Ovary (tissue), 9 donors: ENCODE results near the gene ABCG1. TPM values are rescaled to one million over a fixed set of nuclear protein-coding genes. Genes with fewer than 3 reads are reported as not detected.
A peak's percentile ranks its signal among the peaks of the same experiment; 100 is the strongest.

Experiments used
- DNase-seq, 5 donors: peaks; one replicate each; pipeline ENCODE4 v3.0.0-alpha.2; 2019 to 2020
- H3K27ac ChIP-seq, 2 donors: fragments of 200-600 bp; one replicate each; pipeline versions ENCODE4 v1.5.1 to v1.8.0; 2019 to 2022
- H3K27me3 ChIP-seq: fragments of 200-600 bp; one replicate; pipeline ENCODE4 v1.8.0; 2022
- H3K36me3 ChIP-seq: fragments of 200-600 bp; sonication (generic); one replicate; pipeline ENCODE4 v1.5.1; 2019
- H3K4me1 ChIP-seq: one replicate; pipeline ENCODE4 v1.8.1; 2013; ENCODE audit warnings: mild to moderate bottlenecking, moderate library complexity; ENCODE audit not compliant: insufficient read depth
- H3K4me3 ChIP-seq: fragments of 200-600 bp; sonication (generic); one replicate; pipeline ENCODE4 v1.5.1; 2017
- H3K9me3 ChIP-seq, 2 donors: fragments of 200-600 bp in 1 of 2; sonication (generic) in 1 of 2; one replicate each; pipeline versions ENCODE4 v1.5.1 to v1.8.1; 2013 to 2019; ENCODE audit warnings: mild to moderate bottlenecking in 1 of 2, moderate library complexity in 1 of 2
- EP300 ChIP-seq: sonication (generic); formaldehyde crosslinking; IDR thresholded peaks from one replicate; pipeline ENCODE4 v1.6.1; 2017; ENCODE audit warnings: antibody characterized with exemption
- POLR2A ChIP-seq: fragments of 450-650 bp; IDR thresholded peaks from one replicate; pipeline ENCODE4 v1.6.1; 2017; ENCODE audit warnings: antibody characterized with exemption, mild to moderate bottlenecking, moderate library complexity
- WGBS, 3 donors: extraction: QIAGEN DNeasy Blood & Tissue Kit in 1 of 3; methylation state at CpG; one replicate each; pipeline versions ENCODE4 v1.1.5 to v1.1.7; 2013 to 2017; 5-methylcytosine and 5-hydroxymethylcytosine counted together
- intact Hi-C, 4 donors: fragments of 100-400 bp; cut with DNase I; formaldehyde crosslinking; loops; one replicate each; pipeline versions ENCODE4 v1.11.0 to v1.15.1; 2022 to 2023
- polyA plus RNA-seq, 2 donors: library from polyadenylated mRNA; stranded (reverse); fragments of 200-250 nt in 1 of 2; fragments of 350-450 nt in 1 of 2; fragmentation: Illumina TruSeq in 1 of 2; extraction: RNeasy Lipid Tissue Mini Kit (QIAGEN cat#74804) in 1 of 2; gene quantifications; one replicate each; pipeline ENCODE4 v1.2.3, GENCODE V29; 2013 to 2014
- total RNA-seq, 7 donors: library from RNA; depleted of rRNA in 2 of 7; stranded (reverse); fragments of >200 nt in 2 of 7; fragmentation: NEBNext Ultra II Directional in 3 of 7; extraction: Animal tissue kit (Norgen Biotek cat#: 25700) in 3 of 7; gene quantifications; one replicate each; pipeline versions ENCODE4 v1.1.0 to v1.2.4, GENCODE V29; 2016 to 2023
- TF ChIP-seq, protein P1 (sequence below), 3 donors: fragments of 450-650 bp in 2 of 3; fragments of 200-600 bp in 1 of 3; IDR thresholded peaks; one replicate each; pipeline versions ENCODE4 v1.5.1 to v1.8.0; 2016 to 2022; ENCODE audit warnings: antibody characterized with exemption in 3 of 3, mild to moderate bottlenecking in 1 of 3
- donor health status: DM: no; HTN: no; CAD: no; lungs with moderate emphysema.
- donor health status: DM: no; HTN: no; CAD: no.
- donor health status: Bipolar disorder and iron deficiency.
- donor health status: DM: yes; HTN: yes; CAD: no.
- donor health status: DM: no; HTN: no; CAD: no.
- donor health status: DM: yes; HTN: yes; CAD: no.

Gene ABCG1
- total and polyA plus RNA-seq, 9 donors: 4.3 to 14.9 (median 5.8) TPM

DNA sequence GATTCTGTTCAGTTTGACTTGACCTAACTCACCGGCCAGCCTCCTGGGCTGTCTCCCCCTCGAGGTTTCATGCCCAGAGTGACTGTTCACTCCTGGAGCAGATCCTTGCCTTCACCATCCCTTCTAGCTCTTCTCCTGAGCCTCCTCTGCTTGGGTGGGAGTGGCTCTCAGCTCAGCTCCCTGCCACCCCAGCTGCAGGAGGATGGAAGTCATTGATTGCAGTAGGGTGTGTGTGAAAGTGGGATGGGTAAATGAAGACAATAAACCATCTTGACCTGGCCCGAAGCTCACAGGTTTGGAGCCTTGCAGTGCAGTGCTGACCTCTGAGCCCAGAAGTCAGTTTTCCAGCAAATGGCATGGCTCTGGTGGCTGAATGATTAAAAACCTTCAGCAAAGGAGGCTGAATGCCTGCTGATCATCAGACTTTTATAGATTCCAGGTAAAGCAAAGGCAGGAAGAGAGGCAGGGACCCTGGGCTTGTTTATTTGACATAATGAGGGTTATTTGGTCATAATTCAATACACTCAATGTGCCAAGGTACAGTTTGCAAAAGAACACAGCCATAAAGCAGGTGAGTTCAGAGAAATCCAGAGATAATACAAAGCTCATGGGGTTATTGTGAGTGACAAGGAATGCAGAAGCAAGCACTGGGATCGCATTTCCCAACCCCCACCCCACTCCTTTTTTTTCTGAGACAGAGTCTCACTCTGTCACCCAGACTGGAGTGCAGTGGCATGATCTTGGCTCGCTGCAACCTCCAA is 113.8 kb downstream of the ABCG1 start:
- DNase-seq: no peak
- Histone ChIP-seq H3K36me3 (no peaks in the 10 kb centered on the region), H3K4me3 (no peak overlapping the region), H3K9me3 (peaks cover 0 to 5% of the 10 kb centered on the region in 2 donors), H3K27ac (no peak overlapping the region), H3K4me1 (no peaks in the 10 kb centered on the region), H3K27me3 (no peaks in the 10 kb centered on the region)
- intact Hi-C loops: no loop called here
- TF ChIP-seq, protein P1, sequence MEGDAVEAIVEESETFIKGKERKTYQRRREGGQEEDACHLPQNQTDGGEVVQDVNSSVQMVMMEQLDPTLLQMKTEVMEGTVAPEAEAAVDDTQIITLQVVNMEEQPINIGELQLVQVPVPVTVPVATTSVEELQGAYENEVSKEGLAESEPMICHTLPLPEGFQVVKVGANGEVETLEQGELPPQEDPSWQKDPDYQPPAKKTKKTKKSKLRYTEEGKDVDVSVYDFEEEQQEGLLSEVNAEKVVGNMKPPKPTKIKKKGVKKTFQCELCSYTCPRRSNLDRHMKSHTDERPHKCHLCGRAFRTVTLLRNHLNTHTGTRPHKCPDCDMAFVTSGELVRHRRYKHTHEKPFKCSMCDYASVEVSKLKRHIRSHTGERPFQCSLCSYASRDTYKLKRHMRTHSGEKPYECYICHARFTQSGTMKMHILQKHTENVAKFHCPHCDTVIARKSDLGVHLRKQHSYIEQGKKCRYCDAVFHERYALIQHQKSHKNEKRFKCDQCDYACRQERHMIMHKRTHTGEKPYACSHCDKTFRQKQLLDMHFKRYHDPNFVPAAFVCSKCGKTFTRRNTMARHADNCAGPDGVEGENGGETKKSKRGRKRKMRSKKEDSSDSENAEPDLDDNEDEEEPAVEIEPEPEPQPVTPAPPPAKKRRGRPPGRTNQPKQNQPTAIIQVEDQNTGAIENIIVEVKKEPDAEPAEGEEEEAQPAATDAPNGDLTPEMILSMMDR (IDR thresholded peaks at IDR 0.05): no peak
- no peak for TF ChIP-seq EP300
- TF ChIP-seq POLR2A: no peak
- WGBS, 3 donors: 48 to 73% (median 68%) methylated on average over 5 of the region's 5 CpGs

DNA sequence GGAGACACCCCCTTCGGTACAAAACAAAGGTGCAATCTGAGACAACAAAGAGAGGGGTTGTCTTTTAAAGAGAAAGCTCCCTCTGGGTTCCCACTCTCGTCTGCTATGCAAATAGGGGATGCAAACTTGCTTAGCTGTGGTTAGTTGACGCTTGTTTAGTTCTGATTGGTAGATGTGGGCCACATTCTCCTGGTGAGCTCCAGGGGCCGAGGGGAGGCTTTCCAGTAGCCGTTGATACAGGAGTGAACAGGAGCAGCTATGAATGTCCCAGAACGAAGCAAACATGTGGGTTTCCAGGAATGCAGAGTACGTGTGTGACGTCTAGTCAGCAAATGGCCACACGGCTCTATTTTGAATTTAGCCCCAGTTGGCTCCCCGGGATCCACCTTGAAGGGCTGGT is 117.1 kb downstream of the ABCG1 start:
- WGBS, 3 donors: 5 to 8% (median 8%) methylated on average over 10 of the region's 10 CpGs
- no peak for DNase-seq
- Histone ChIP-seq H3K9me3 (no peaks in the 10 kb centered on the region), H3K27me3 (no peaks in the 10 kb centered on the region), H3K27ac (no peak overlapping the region), H3K4me3 (no peak overlapping the region), H3K4me1 (no peaks in the 10 kb centered on the region), H3K36me3 (no peaks in the 10 kb centered on the region)
- intact Hi-C loops: no loop called here
- TF ChIP-seq POLR2A: no peak
- TF ChIP-seq, protein P1 (IDR thresholded peaks at IDR 0.05): no peak
- no peak for TF ChIP-seq EP300

DNA sequence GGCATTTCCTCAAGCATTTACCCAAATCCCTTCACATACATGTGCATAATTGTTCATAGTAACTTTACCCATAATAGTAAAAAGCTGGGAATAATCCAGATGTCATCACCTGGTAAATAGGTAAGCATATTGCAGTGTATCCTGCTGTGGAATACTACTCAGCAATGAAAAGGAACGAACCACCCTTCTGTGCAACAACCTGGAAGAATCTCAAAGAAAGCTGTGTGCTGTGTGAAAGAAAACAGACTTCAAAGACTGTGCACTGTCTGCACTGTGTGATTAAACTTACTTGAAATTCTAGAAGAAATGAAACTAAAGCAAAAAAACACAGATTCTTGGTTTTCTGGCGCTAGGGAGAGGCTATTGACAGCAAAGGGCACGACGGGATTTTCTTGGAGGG is 118.3 kb downstream of the ABCG1 start:
- intact Hi-C loops: no loop called here
- Histone ChIP-seq H3K4me3 (no peak overlapping the region), H3K27ac (no peak overlapping the region), H3K36me3 (no peaks in the 10 kb centered on the region), H3K4me1 (no peaks in the 10 kb centered on the region), H3K27me3 (no peaks in the 10 kb centered on the region), H3K9me3 (no peaks in the 10 kb centered on the region)
- WGBS, 3 donors: 86 to 89% (median 87%) methylated on average over 4 of the region's 4 CpGs
- TF ChIP-seq POLR2A (no peak), EP300 (no peak)
- TF ChIP-seq, protein P1 (IDR thresholded peaks at IDR 0.05): no peak
- DNase-seq: no peak

DNA sequence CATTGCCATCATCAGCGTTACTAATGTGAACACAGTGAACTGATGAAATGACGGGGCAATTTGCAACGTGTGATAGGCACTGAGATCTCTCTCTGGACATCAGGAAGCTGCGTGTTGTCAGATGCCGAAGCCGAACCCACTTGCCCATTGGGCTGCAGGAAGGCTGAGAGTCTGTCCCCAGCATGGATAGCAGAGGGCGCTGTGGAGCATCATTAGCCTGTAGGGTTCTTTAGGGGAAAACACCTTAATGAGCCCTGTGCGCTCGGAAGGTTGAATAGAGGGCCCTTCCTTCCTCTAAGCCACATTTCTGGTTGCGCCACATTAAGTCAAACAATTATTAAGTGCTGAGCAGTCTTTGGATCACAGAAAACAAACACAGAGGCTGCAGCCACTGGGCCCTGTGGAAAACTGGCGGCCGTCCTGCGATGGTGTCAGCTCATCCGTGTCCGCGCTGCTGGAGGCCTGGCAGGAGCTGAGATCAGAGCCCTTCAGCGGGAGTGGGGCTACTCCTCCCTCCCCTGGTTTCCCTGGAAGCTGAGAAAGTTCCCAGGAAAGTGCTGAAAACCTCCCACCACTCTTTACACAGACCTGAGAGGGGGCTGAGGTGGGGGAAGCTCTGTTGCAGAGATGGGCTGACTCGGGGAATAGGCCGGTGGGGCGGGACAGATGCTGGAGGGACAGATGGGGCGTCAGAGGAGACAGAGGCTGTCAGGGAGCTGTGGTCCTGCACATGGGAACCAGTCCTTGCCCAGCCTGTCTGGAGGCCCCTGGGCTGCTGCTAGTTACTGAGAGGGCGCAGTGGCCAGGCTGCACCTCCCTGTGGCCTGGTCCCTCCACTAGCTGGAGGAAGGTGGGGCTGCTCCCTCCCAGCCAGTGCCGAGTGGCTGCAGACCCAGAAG is 119.1 kb downstream of the ABCG1 start:
- Histone ChIP-seq H3K9me3 (no peaks in the 10 kb centered on the region), H3K27me3 (no peaks in the 10 kb centered on the region), H3K4me3 (no peak overlapping the region), H3K4me1 (no peaks in the 10 kb centered on the region), H3K36me3 (no peaks in the 10 kb centered on the region), H3K27ac (no peak overlapping the region)
- 50 to 59% (median 53%) methylated on average over 22 to 23 of the region's 23 CpGs for WGBS, 3 donors
- TF ChIP-seq POLR2A (no peak), EP300 (no peak)
- TF ChIP-seq, protein P1 (IDR thresholded peaks at IDR 0.05): no peak
- peak in 4 of 5 donors; percentile 33 to 66 (median 51) for DNase-seq
- intact Hi-C loops: no loop called here
